PC-3 (cell line): ENCODE measurements around the gene FAXC. TPM values are rescaled to one million over a fixed set of nuclear protein-coding genes. Genes with fewer than 3 reads are reported as not detected.

Experiments used
- ATAC-seq: fragments of 200-7000 bp; cut with Tn5 transposase; 2 replicates; pipeline ENCODE4 v1.9.1; 2020; ENCODE audit warnings: mild to moderate bottlenecking, moderate library complexity
- BruUV-seq: library from RNA; stranded (reverse); fragments of 400-500 nt; replicated peaks from 2 replicates; lab custom pipeline; 2021; lab: Mats Ljungman, UMichigan
- CTCF ChIA-PET: fragments of 300-600 bp; sonication (Branson Sonifier 250); formaldehyde crosslinking; loops from one replicate; lab custom pipeline; 2022; ENCODE audit warnings: antibody characterized with exemption; lab: Charles Lee
- POLR2A ChIA-PET: fragments of 300-600 bp; sonication (Branson Sonifier 250); formaldehyde crosslinking; loops from one replicate; lab custom pipeline; 2022; ENCODE audit warnings: antibody characterized with exemption; ENCODE audit not compliant: unreplicated experiment; lab: Charles Lee
- DNase-seq: peaks from one replicate; pipeline ENCODE4 v3.0.0-alpha.2; 2015
- H2AFZ ChIP-seq: fragments of 300-600 bp; sonication (generic); 2 replicates; pipeline ENCODE4 v1.6.0; 2016; ENCODE audit warnings: antibody characterized with exemption, low read length
- H3F3A ChIP-seq: fragments of 300-600 bp; sonication (generic); one replicate; pipeline ENCODE4 v1.6.0; 2017; ENCODE audit warnings: antibody characterized with exemption, low read length, control low read depth, mild to moderate bottlenecking; ENCODE audit not compliant: unreplicated experiment
- H3K27ac ChIP-seq: fragments of 300-600 bp; sonication (generic); 2 replicates; pipeline ENCODE4 v1.5.1; 2016; ENCODE audit warnings: mild to moderate bottlenecking, low read length
- H3K27me3 ChIP-seq: fragments of 300-600 bp; sonication (generic); 2 replicates; pipeline ENCODE4 v1.6.1; 2016; ENCODE audit warnings: low read length, mixed read lengths
- H3K36me3 ChIP-seq: fragments of 300-600 bp; sonication (generic); 2 replicates; pipeline ENCODE4 v1.6.1; 2016; ENCODE audit warnings: low read depth, mixed run types, low read length, mixed read lengths
- H3K4me1 ChIP-seq: fragments of 300-600 bp; sonication (generic); 2 replicates; pipeline ENCODE4 v1.5.1; 2016; ENCODE audit warnings: low read length; ENCODE audit not compliant: insufficient read depth
- H3K4me2 ChIP-seq: fragments of 300-600 bp; sonication (generic); 2 replicates; pipeline ENCODE4 v1.6.0; 2016; ENCODE audit warnings: low read length
- H3K4me3 ChIP-seq: fragments of 300-600 bp; sonication (generic); 2 replicates; pipeline ENCODE4 v1.5.1; 2016; ENCODE audit warnings: mild to moderate bottlenecking, low read length, mixed read lengths
- H3K79me2 ChIP-seq: fragments of 300-600 bp; sonication (generic); 2 replicates; pipeline ENCODE4 v1.6.1; 2017; ENCODE audit warnings: low read length, mixed read lengths
- H3K9ac ChIP-seq: fragments of 300-600 bp; sonication (generic); 2 replicates; pipeline ENCODE4 v1.6.0; 2016; ENCODE audit warnings: mild to moderate bottlenecking, low read length
- H3K9me2 ChIP-seq: fragments of 300-600 bp; sonication (generic); replicated peaks from 2 replicates; pipeline ENCODE4 v1.6.1; 2016; ENCODE audit warnings: mixed run types, low read length, mixed read lengths
- H3K9me3 ChIP-seq: fragments of 300-600 bp; sonication (generic); 2 replicates; pipeline ENCODE4 v1.6.1; 2016; ENCODE audit warnings: low read length, mixed read lengths
- H4K20me1 ChIP-seq: fragments of 300-600 bp; sonication (generic); 2 replicates; pipeline ENCODE4 v1.6.1; 2016; ENCODE audit warnings: low read length, mixed read lengths
- EZH2 ChIP-seq: fragments of 300-600 bp; sonication (generic); IDR thresholded peaks from one replicate; pipeline ENCODE4 v1.6.1; 2017; ENCODE audit warnings: antibody characterized with exemption, mild to moderate bottlenecking, low read length; ENCODE audit not compliant: unreplicated experiment
- EZH2phosphoT487 ChIP-seq: fragments of 300-600 bp; sonication (generic); IDR thresholded peaks from 2 replicates; pipeline ENCODE4 v1.6.1; 2018; ENCODE audit warnings: mild to moderate bottlenecking, antibody characterized with exemption, low read length, borderline replicate concordance
- intact Hi-C: fragments of 100-400 bp; cut with micrococcal nuclease; formaldehyde crosslinking; loops from 2 replicates; pipeline ENCODE4 v1.9.0; 2023
- total RNA-seq: library from RNA; depleted of rRNA; stranded (reverse); fragments of >200 nt; gene quantifications from 2 replicates; pipeline ENCODE4 v1.2.3, GENCODE V29; 2014
- TF ChIP-seq, protein P1 (sequence below): fragments of 300-600 bp; sonication (generic); conservative IDR thresholded peaks from 2 replicates; pipeline ENCODE4 v1.5.1; 2017; ENCODE audit warnings: antibody characterized with exemption, low read depth, mild to moderate bottlenecking, low read length

FAXC gene
- total RNA-seq, 1 experiment from 2014 or later: 3.9 TPM

- ATAC-seq (no peak), DNase-seq (no peak)
- H3K9me2 ChIP-seq: no peaks in the 10 kb centered on the region
- H4K20me1 ChIP-seq: no peaks in the 10 kb centered on the region
- no peak overlapping the region for H3K4me3 ChIP-seq
- H2AFZ ChIP-seq: no peak overlapping the region
- H3K9me3 ChIP-seq: no peaks in the 10 kb centered on the region
- intact Hi-C loops: no loop called here
- no peak overlapping the region for H3K9ac ChIP-seq
- no peaks in the 10 kb centered on the region for H3K27me3 ChIP-seq
- no peaks in the 10 kb centered on the region for H3F3A ChIP-seq
- TF ChIP-seq EZH2: no peak
- TF ChIP-seq, protein P1, sequence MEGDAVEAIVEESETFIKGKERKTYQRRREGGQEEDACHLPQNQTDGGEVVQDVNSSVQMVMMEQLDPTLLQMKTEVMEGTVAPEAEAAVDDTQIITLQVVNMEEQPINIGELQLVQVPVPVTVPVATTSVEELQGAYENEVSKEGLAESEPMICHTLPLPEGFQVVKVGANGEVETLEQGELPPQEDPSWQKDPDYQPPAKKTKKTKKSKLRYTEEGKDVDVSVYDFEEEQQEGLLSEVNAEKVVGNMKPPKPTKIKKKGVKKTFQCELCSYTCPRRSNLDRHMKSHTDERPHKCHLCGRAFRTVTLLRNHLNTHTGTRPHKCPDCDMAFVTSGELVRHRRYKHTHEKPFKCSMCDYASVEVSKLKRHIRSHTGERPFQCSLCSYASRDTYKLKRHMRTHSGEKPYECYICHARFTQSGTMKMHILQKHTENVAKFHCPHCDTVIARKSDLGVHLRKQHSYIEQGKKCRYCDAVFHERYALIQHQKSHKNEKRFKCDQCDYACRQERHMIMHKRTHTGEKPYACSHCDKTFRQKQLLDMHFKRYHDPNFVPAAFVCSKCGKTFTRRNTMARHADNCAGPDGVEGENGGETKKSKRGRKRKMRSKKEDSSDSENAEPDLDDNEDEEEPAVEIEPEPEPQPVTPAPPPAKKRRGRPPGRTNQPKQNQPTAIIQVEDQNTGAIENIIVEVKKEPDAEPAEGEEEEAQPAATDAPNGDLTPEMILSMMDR: no peak
- no peak for TF ChIP-seq EZH2phosphoT487
- no peaks in the 10 kb centered on the region for H3K4me1 ChIP-seq
- CTCF ChIA-PET: no interaction called here
- no peaks in the 10 kb centered on the region for H3K79me2 ChIP-seq
- H3K36me3 ChIP-seq: no peaks in the 10 kb centered on the region
- no peak overlapping the region for H3K27ac ChIP-seq
- POLR2A ChIA-PET: no interaction called here
- H3K4me2 ChIP-seq: no peak overlapping the region
- no TSS peak for BruUV-seq
Observed at GRCh38 chr6:99354983-99355382, 5.5 kb upstream of the FAXC start.

DNA sequence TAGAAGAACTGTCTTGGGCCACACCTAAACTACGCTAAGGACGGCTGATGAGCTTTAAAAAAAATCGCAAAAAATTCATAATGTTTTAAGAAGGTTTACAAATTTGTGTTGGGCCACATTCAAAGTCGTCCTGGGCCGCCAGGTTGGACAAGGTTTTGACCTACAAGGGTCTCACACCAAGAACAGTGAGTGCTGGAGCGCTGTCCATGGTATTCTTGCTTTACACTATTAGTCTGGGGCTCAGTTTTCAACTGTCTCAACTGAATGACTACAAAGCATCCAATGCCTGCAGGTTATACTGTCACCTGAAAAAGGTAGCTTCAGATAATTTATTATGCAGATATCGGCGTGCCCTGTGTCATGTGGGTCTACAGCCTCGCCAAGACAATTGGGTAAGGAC lies 3.7 kb upstream of the FAXC start:
- intact Hi-C loops: no loop called here
- DNase-seq (no peak), ATAC-seq (no peak)
- no peak for TF ChIP-seq EZH2
- TF ChIP-seq, protein P1: no peak
- Histone ChIP-seq H3K9ac (no peak overlapping the region), H3K4me2 (no peak overlapping the region), H3F3A (no peaks in the 10 kb centered on the region), H3K9me2 (no peaks in the 10 kb centered on the region), H2AFZ (no peak overlapping the region), H3K79me2 (no peaks in the 10 kb centered on the region), H3K9me3 (no peaks in the 10 kb centered on the region), H3K4me3 (no peak overlapping the region), H4K20me1 (no peaks in the 10 kb centered on the region), H3K27me3 (no peaks in the 10 kb centered on the region), H3K27ac (no peak overlapping the region), H3K36me3 (no peaks in the 10 kb centered on the region), H3K4me1 (peaks cover 8% of the 10 kb centered on the region; the same call in 1 of the 2 replicates)
- CTCF ChIA-PET: no interaction called here
- POLR2A ChIA-PET: no interaction called here
- no TSS peak for BruUV-seq

DNA sequence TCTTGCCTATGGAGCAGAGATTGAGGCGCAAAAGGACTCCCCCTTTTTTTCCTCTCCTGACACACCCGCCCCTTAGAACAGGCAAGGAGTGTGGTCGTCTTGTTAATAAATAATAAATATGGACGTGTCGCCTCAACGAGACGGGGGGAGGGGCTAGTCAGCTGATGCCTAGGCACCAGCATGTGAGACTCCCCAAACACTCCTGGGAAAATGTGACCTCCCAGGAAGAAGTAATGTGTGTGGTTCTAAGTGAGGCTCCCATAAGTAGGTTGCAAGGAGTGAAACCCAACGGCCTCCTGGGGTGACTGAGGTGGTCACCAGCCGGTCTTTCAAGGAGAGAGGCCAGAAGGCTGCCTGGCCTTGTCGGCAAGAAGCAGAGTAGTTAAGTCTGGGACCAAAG lies 1.1 kb upstream of the FAXC start:
- DNase-seq (no peak), ATAC-seq (no peak)
- POLR2A ChIA-PET: no interaction called here
- Histone ChIP-seq H2AFZ (peak overlapping the region; percentile 92), H3K4me3 (peak overlapping the region; percentile 82), H3K4me1 (peaks cover 12% of the 10 kb centered on the region), H3K27ac (no peak overlapping the region), H3K79me2 (no peaks in the 10 kb centered on the region), H3F3A (no peaks in the 10 kb centered on the region), H4K20me1 (no peaks in the 10 kb centered on the region), H3K9me2 (no peaks in the 10 kb centered on the region), H3K27me3 (no peaks in the 10 kb centered on the region), H3K9me3 (no peaks in the 10 kb centered on the region), H3K36me3 (no peaks in the 10 kb centered on the region), H3K9ac (no peak overlapping the region), H3K4me2 (peak overlapping the region; percentile 97)
- CTCF ChIA-PET: no interaction called here
- intact Hi-C loops: loop anchor here (1.0 kb wide), 1 partner anchor 16 kb away; no protein-coding TSS in a partner anchor
- TF ChIP-seq, protein P1: no peak
- TF ChIP-seq EZH2phosphoT487: no peak
- no TSS peak for BruUV-seq
